HepG2 (cell line): Measurements from ENCODE around the gene TIMELESS. TPM values are rescaled to one million over a fixed set of nuclear protein-coding genes. Genes with fewer than 3 reads are reported as not detected.
A peak's percentile ranks its signal among the peaks of the same experiment; 100 is the strongest.

Source experiments
- BHLHE40 ChIP-seq: IDR thresholded peaks from 2 replicates; pipeline ENCODE4 v1.6.1; 2011; ENCODE audit warnings: low read length, improper control_type of control experiment
- SAP130 ChIP-seq: IDR thresholded peaks from 2 replicates; pipeline ENCODE4 v1.6.1; 2016; ENCODE audit warnings: low read depth
- ZBTB38 ChIP-seq: sonication (generic); formaldehyde crosslinking; IDR thresholded peaks from 2 replicates; pipeline ENCODE4 v1.5.1; 2020; ENCODE audit warnings: mild to moderate bottlenecking, missing genetic modification reagents
- ZNF180 ChIP-seq: sonication (generic); formaldehyde crosslinking; IDR thresholded peaks from 2 replicates; pipeline ENCODE4 v1.4.0; 2020; ENCODE audit warnings: low read depth, missing genetic modification reagents, borderline replicate concordance
- ZNF260 ChIP-seq: sonication (generic); formaldehyde crosslinking; IDR thresholded peaks from 2 replicates; pipeline ENCODE4 v1.4.0; 2020; ENCODE audit warnings: missing genetic modification reagents, low read depth, mild to moderate bottlenecking, borderline replicate concordance
- ZNF552 ChIP-seq: sonication (generic); formaldehyde crosslinking; IDR thresholded peaks from 2 replicates; pipeline ENCODE4 v1.9.0; 2022; ENCODE audit warnings: missing genetic modification reagents, mild to moderate bottlenecking, borderline replicate concordance
- ZNF788 ChIP-seq: sonication (generic); formaldehyde crosslinking; IDR thresholded peaks from 2 replicates; pipeline ENCODE4 v1.5.0; 2020; ENCODE audit warnings: mild to moderate bottlenecking, missing genetic modification reagents, borderline replicate concordance
- polyA plus RNA-seq, 8 experiments: library from polyadenylated mRNA; depleted of rRNA in 3 of 8; stranded (reverse) in 7 of 8; unstranded in 1 of 8; fragments of >200 nt; fragmentation: Illumina TruSeq in 4 of 8; extraction: Trizol in 4 of 8; gene quantifications; 2 replicates each; pipeline versions ENCODE4 v1.2.1 to v1.2.3, GENCODE V29; 2011 to 2016; ENCODE audit warnings: low read depth in 4 of 8, missing spikeins in 1 of 8, mixed read lengths in 1 of 8; ENCODE audit not compliant: insufficient read depth in 1 of 8
- total RNA-seq, 5 experiments: library from RNA; depleted of rRNA; stranded (reverse); fragments of >200 nt; fragmentation: Illumina TruSeq; extraction: Trizol; gene quantifications; 2 replicates each; pipeline ENCODE4 v1.2.3, GENCODE V29; 2016; ENCODE audit warnings: low read depth in 1 of 5
- TF ChIP-seq, protein P1 (sequence below), 2 experiments: sonication (generic) in 1 of 2; formaldehyde crosslinking in 1 of 2; IDR thresholded peaks; 2 replicates each; pipeline versions ENCODE4 v1.4.0 to v1.6.1; 2018 to 2020; ENCODE audit warnings: missing genetic modification reagents in 2 of 2, borderline replicate concordance in 1 of 2, low read depth in 1 of 2, mild to moderate bottlenecking in 1 of 2, missing biosample characterization in 1 of 2
- TF ChIP-seq, protein P2 (sequence below): sonication (generic); formaldehyde crosslinking; IDR thresholded peaks from 2 replicates; pipeline ENCODE4 v1.5.0; 2020; ENCODE audit warnings: missing genetic modification reagents, mild to moderate bottlenecking, borderline replicate concordance
- TF ChIP-seq, protein P3 (sequence below): sonication (generic); formaldehyde crosslinking; IDR thresholded peaks from 2 replicates; pipeline ENCODE4 v1.5.0; 2020; ENCODE audit warnings: missing genetic modification reagents
- TF ChIP-seq, protein P4 (sequence below): sonication (generic); formaldehyde crosslinking; IDR thresholded peaks from 2 replicates; pipeline ENCODE4 v1.8.1; 2022; ENCODE audit warnings: low read depth, mild to moderate bottlenecking, missing genetic modification reagents
- TF ChIP-seq, protein P5 (sequence below): sonication (generic); formaldehyde crosslinking; IDR thresholded peaks from 2 replicates; pipeline ENCODE4 v1.4.0; 2020; ENCODE audit warnings: mild to moderate bottlenecking, missing genetic modification reagents, borderline replicate concordance
- TF ChIP-seq, protein P6 (sequence below): sonication (generic); formaldehyde crosslinking; IDR thresholded peaks from 2 replicates; pipeline ENCODE4 v1.5.1; 2020; ENCODE audit warnings: missing genetic modification reagents, mild to moderate bottlenecking, borderline replicate concordance

Gene TIMELESS
- total and polyA plus RNA-seq, 2 of the 13 experiments (the other 11 are each of a cell fraction or from before 2014, with no cell fraction given) = 4.0 to 20.3 TPM

DNA sequence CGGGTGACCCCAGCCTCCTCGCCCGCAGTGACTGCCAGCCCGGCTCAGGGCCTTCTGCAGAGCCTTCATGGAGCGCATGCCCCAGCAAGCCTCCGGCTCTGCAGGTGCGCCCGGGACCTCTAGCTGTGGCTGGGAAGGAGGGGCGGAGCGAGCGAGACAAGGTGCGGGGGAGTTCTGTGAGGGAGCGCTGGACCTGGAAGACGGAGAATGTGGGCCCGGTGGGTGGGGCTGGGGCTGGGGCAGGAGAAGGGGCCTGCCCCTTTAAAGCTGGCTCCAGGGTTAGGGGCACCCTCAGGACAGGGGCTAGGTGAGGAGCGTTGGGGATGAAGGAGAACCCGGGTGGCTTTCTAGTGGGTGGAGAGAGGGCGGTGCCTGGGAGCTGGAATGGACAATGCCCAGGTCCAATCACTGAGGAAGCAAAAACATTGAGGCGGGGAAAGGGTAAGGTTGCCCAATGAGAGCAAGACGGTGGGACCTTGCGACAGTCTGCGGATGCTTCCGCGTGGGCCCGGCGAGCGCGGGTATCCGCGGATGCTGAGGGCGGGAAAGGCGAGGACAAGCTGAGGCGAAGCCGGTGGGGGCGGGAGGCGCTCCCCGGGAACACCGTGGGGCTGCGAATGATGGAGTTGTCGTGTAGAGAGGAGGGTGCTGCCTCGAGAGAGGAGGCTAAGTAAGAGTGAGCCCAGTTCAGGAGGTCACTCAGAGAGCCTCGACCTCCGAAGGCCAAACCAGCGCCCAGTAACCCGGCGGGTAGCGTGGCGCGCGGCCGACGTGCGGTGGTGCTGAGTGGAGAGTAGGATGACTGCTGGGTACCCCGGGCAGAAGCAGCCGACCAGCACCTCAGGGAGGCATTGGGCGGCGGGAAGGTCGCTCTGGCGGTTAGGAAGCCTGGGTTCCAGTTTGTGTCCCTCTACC, 39.1 kb upstream of the TIMELESS start, which contains the start of gene GLS2 (continued):
- TF ChIP-seq, protein P1, sequence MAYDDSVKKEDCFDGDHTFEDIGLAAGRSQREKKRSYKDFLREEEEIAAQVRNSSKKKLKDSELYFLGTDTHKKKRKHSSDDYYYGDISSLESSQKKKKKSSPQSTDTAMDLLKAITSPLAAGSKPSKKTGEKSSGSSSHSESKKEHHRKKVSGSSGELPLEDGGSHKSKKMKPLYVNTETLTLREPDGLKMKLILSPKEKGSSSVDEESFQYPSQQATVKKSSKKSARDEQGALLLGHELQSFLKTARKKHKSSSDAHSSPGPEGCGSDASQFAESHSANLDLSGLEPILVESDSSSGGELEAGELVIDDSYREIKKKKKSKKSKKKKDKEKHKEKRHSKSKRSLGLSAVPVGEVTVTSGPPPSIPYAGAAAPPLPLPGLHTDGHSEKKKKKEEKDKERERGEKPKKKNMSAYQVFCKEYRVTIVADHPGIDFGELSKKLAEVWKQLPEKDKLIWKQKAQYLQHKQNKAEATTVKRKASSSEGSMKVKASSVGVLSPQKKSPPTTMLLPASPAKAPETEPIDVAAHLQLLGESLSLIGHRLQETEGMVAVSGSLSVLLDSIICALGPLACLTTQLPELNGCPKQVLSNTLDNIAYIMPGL (CRISPR knock-in tag; IDR thresholded peaks at IDR 0.05; ENCODE audit: borderline replicate concordance in 1 of 2, low read depth in 1 of 2) = peak; percentile 50 to 74; a peak in 3 of 4 replicates
- TF ChIP-seq, protein P2, sequence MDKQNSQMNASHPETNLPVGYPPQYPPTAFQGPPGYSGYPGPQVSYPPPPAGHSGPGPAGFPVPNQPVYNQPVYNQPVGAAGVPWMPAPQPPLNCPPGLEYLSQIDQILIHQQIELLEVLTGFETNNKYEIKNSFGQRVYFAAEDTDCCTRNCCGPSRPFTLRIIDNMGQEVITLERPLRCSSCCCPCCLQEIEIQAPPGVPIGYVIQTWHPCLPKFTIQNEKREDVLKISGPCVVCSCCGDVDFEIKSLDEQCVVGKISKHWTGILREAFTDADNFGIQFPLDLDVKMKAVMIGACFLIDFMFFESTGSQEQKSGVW (CRISPR knock-in tag) = no peak
- TF ChIP-seq ZNF552 (CRISPR knock-in tag) (peak; percentile 95; the same call in 1 of the 2 replicates), ZNF180 (CRISPR knock-in tag) (no peak; the same call in 1 of the 2 replicates), ZNF788 (CRISPR knock-in tag) (peak; percentile 79; the same call in 1 of the 2 replicates), ZNF260 (CRISPR knock-in tag) (no peak), ZBTB38 (CRISPR knock-in tag) (peak; percentile 79; the same call in 1 of the 2 replicates), SAP130 (no peak; the same call in 1 of the 2 replicates), BHLHE40 (no peak)
- TF ChIP-seq, protein P3, sequence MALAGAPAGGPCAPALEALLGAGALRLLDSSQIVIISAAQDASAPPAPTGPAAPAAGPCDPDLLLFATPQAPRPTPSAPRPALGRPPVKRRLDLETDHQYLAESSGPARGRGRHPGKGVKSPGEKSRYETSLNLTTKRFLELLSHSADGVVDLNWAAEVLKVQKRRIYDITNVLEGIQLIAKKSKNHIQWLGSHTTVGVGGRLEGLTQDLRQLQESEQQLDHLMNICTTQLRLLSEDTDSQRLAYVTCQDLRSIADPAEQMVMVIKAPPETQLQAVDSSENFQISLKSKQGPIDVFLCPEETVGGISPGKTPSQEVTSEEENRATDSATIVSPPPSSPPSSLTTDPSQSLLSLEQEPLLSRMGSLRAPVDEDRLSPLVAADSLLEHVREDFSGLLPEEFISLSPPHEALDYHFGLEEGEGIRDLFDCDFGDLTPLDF (CRISPR knock-in tag) = peak; percentile 87
- TF ChIP-seq, protein P4, sequence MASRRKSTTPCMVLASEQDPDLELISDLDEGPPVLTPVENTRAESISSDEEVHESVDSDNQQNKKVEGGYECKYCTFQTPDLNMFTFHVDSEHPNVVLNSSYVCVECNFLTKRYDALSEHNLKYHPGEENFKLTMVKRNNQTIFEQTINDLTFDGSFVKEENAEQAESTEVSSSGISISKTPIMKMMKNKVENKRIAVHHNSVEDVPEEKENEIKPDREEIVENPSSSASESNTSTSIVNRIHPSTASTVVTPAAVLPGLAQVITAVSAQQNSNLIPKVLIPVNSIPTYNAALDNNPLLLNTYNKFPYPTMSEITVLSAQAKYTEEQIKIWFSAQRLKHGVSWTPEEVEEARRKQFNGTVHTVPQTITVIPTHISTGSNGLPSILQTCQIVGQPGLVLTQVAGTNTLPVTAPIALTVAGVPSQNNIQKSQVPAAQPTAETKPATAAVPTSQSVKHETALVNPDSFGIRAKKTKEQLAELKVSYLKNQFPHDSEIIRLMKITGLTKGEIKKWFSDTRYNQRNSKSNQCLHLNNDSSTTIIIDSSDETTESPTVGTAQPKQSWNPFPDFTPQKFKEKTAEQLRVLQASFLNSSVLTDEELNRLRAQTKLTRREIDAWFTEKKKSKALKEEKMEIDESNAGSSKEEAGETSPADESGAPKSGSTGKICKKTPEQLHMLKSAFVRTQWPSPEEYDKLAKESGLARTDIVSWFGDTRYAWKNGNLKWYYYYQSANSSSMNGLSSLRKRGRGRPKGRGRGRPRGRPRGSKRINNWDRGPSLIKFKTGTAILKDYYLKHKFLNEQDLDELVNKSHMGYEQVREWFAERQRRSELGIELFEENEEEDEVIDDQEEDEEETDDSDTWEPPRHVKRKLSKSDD = peak; percentile 86
- TF ChIP-seq, protein P5, sequence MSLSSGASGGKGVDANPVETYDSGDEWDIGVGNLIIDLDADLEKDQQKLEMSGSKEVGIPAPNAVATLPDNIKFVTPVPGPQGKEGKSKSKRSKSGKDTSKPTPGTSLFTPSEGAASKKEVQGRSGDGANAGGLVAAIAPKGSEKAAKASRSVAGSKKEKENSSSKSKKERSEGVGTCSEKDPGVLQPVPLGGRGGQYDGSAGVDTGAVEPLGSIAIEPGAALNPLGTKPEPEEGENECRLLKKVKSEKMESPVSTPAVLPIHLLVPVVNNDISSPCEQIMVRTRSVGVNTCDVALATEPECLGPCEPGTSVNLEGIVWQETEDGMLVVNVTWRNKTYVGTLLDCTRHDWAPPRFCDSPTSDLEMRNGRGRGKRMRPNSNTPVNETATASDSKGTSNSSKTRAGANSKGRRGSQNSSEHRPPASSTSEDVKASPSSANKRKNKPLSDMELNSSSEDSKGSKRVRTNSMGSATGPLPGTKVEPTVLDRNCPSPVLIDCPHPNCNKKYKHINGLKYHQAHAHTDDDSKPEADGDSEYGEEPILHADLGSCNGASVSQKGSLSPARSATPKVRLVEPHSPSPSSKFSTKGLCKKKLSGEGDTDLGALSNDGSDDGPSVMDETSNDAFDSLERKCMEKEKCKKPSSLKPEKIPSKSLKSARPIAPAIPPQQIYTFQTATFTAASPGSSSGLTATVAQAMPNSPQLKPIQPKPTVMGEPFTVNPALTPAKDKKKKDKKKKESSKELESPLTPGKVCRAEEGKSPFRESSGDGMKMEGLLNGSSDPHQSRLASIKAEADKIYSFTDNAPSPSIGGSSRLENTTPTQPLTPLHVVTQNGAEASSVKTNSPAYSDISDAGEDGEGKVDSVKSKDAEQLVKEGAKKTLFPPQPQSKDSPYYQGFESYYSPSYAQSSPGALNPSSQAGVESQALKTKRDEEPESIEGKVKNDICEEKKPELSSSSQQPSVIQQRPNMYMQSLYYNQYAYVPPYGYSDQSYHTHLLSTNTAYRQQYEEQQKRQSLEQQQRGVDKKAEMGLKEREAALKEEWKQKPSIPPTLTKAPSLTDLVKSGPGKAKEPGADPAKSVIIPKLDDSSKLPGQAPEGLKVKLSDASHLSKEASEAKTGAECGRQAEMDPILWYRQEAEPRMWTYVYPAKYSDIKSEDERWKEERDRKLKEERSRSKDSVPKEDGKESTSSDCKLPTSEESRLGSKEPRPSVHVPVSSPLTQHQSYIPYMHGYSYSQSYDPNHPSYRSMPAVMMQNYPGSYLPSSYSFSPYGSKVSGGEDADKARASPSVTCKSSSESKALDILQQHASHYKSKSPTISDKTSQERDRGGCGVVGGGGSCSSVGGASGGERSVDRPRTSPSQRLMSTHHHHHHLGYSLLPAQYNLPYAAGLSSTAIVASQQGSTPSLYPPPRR (CRISPR knock-in tag) = no peak
- TF ChIP-seq, protein P6, sequence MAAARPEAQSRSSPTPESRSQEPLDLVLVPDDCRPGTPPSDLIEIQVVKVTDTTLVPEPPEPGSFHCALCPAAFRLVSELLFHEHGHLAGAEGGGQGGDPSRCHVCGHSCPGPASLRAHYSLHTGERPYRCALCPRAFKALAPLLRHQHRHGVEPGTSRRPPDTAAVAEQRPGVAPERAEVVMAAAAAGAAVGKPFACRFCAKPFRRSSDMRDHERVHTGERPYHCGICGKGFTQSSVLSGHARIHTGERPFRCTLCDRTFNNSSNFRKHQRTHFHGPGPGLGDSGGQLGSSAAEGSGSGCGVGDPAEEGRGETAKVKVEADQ (CRISPR knock-in tag) = peak; percentile 93
